GM19455 (cell line): ENCODE data around the gene TMEM17.

Source experiments
- ATAC-seq: cut with Tn5 transposase; IDR thresholded peaks from one replicate; pipeline ENCODE4 v1.9.1; 2021; ENCODE audit not compliant: unreplicated experiment

TMEM17 gene

GRCh38 chr2:62474176-62474575 lies 31.8 kb downstream of the TMEM17 start:
- ATAC-seq, result no peak

GRCh38 chr2:62473246-62473827 lies 32.7 kb downstream of the TMEM17 start:
- ATAC-seq, result no peak

GRCh38 chr2:62472312-62472711 lies 33.7 kb downstream of the TMEM17 start:
- ATAC-seq, result no peak

DNA sequence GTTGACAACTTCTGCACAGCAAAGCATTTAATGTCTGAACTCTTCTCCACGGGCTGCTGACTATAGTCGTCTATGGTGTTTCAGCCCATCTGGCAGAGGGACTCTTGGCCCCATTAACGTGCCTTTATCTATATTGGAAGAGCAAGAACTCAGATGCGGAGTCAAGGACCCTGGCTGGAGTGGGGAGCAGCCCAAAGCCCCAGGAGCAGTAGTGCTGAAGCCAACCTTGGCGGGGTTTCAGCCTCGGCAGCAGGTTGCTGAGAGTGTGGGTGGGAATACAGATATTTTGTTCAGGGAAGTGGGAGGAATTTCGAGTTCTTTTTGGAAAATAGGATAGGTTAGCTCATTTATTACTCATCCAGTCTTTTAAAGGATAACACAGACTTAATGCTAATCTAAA lies 34.2 kb downstream of the TMEM17 start:
- no peak for ATAC-seq

DNA sequence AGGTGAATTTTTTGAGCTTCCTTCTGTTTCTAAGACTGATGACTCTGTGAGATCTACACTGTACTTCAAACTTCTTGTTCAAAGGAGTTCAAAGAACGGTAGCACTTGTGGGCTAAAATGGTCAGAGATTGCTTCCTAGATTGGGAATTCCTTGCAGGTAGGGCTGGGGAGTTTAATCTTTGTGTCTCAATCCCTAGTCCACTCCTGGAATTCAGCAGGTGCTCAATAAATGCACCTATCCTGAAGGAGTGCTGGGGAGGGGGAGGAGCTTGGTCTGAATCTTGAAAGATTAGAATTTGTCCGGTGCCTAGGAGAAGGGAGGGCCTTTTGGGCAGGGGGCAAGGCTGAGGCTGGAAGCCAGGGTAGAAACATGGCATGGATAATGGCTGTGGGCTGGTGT lies 34.6 kb downstream of the TMEM17 start:
- ATAC-seq, result no peak

GRCh38 chr2:62469548-62469947 lies 36.4 kb downstream of the TMEM17 start:
- no peak for ATAC-seq

- no peak for ATAC-seq
Observed at GRCh38 chr2:62469114-62469513, 36.9 kb downstream of the TMEM17 start.

DNA sequence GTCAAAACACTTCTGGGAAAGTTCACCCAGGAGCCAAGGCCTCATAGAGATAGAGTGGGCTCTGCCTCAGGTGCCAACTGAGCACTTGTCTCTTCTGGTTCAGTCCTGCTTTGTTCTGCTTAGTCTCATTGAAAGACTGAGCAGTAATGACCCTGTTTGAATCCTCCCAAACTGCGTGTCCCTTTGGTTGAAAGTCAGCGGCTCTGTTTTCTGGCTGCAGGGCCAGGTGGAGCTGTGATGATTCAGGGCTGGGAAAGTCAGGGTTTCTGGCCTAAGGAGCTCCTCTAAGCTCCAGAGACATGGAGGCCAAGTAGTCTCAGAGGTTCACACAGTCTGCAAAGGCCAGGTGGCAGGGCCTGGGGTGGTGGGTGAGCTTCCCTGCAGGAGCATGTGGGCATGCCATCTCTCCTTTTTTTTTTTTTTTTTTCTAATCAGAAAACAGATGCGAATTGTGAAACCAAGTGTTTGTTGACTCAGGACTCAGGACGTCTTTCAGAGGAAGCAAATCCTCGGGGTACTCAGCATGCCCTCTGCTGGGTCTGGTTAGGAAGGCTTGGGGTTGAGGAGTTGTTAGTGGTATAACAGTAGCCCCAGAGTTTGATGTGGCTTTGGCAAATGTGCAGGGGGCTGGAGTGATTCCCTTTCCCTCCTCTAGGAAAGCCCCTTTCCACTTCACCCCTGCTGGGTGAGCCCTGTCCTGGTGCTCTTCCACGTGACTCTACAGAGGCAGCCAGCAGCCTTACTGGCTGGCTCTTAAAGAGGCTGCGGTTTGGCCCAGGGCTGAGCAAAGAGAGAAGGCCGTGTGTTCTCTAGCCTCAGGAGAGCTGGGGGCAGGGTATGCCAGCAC lies 38.3 kb downstream of the TMEM17 start:
- ATAC-seq, result no peak

DNA sequence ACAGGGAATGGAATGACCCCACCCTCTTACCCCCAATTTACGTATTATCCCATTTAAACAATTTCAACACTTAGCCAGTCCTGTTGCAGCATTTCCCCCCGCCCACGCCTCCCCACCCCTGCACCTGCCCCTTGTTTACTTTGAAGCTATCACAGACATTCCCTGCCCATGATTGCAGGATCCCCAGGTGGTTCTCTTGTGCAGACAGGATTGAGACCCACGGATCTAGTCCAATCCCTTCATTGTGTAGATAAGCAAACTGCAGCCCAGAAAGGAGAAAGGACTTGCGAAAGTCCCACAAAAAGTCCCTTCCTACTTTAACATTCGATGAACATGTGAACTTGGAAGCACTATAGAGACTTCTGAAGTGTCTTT lies 38.9 kb downstream of the TMEM17 start:
- ATAC-seq, result no peak

DNA sequence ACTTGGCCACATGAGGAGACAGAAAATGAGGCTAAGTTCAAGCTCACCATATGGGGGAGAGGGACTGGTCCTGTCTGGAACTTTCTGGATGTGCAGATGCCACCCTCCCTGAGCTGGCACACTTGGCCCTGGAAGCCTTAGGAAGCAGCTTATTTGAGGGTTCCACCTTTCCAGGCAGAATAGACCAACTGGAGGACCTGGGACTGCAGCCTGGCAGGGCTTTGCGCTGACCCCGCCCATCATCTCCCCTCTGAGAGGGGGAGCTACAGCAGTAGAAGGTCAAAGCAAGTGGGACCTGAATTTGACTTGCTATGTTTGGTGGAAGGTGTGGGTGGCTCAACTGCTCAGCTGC lies 39.5 kb downstream of the TMEM17 start:
- no peak for ATAC-seq

- ATAC-seq, result no peak
Observed at GRCh38 chr2:62465741-62466502, 40.1 kb downstream of the TMEM17 start.

DNA sequence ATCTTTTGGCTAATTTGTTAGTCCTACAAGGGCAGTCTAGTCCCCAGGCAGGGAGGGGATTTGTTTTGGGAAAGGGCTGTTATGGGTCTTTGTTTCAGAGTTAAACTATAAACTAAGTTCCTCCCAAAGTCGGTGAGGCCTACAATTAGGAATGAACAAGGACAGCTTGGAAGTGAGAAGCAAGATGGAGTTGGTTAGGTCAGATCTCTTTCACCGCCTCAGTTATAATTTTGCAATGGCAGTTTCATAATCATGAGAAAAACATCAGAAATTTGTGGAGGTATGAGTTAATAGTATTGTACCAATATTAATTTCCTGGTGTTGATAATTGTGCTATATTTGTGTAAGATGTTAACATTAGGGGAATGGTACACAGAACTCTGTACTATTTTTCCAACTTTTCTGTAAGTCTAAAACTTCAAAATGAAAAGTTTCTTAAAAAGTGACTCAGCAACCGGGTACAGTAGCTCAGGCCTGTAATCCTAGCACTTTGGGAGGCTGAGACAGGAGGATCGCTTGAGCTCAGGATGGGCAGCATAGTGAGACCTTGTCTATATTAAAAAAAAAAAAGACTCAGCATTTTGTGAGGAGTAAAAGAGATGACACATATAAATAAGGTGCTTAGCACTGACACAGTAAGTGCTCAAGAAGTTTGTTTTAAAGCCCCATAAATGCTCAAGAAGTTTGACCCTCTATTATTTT lies 40.8 kb downstream of the TMEM17 start:
- ATAC-seq, result no peak

DNA sequence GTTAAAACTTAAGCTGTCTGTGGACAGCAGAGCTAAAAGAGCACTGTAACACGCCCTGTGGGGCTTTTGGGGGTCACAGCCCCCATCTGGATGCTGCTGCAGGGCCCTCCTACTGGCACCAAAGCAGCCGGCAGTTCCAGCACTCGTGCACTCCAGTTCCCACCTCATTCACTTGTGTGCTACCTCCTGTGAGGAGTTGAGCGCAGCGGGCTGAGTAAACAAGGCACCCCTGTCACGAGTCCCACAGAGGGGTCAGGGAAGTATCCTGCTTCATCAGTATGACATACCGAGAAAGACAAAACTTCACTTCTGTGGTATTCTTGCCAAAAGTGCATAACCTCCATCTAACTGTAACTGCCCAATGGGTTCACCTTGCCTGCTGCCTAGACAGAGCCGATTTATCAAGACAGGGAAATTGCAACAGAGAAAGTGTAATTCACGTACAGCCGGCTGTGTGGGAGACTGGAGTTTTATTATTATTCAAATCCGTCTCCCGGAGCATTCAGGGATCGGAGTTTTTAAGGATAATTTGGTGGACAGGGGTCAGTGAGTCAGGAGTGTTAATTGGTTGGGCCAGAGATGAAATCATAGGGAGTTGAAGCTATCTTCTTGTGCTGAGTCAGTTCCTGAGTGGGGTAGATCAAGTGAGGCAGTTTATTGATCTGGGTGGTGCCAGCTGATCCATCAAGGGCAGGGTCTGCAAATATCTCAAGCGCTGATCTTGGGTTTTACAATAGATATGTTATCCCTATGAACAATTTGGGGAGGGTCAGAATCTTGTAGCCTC lies 41.6 kb downstream of the TMEM17 start:
- ATAC-seq, result no peak

- ATAC-seq, result no peak
Observed at GRCh38 chr2:62462211-62462610, 43.8 kb downstream of the TMEM17 start.

DNA sequence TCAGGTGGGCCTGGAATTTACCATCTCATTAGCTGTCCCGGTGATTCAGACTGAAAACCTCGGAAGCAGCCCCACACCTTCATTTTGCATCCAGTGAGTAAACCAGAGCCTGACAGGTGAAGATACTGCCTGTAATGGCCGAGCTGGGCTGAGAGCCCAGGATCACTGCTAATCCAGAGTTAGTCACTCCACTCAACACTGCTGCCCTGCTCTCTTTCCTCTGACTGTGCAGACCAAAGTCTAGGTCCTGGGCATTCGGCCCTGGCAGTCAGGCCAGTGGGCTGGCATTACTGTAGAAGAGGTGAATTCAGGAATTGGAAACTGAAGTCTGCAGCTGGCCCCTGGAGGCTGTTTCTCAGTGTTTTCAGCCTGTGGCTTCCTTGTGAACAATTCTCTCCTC lies 44.3 kb downstream of the TMEM17 start:
- no peak for ATAC-seq

- ATAC-seq, result no peak
Observed at GRCh38 chr2:62461017-62461553, 44.9 kb downstream of the TMEM17 start.

GRCh38 chr2:62460175-62460574 lies 45.8 kb downstream of the TMEM17 start:
- ATAC-seq, result no peak

DNA sequence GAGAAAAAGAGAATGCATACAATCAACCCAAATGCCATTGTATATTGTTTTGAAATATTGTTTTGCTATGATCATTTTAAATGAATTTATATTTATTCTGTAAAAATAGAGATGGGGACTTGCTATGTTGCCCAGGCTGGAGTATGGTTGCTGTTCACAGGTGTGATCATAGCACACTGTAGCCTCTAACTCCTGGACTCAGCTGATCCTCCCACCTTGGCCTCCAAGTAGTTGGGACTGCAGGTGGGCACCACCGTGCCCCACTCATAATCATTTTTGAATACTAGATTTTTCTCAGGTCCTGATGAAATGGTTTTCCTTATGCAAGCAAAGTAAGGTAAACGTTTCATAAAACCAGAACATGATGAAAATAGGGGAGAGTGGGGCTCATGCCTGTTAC lies 46.3 kb downstream of the TMEM17 start:
- ATAC-seq, result no peak

DNA sequence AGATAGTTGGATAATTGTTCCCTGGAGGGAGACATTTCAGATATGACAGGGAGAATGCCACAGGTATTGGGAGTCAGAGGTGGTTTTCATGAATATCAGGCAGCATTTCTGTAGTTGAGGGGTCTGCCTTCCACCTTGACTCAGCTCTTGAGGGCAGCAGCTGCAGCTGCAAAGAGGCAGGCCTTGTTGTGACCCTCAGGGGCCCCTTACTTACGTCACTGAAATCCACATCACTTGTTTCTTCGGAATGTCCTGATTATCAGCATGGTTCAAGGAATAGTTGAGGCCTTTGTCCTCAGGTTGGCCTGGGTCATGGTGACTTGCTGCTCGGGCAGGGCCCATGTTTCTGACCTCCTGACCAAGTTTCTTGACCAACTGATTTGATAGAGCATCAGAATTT lies 46.9 kb downstream of the TMEM17 start:
- no peak for ATAC-seq

DNA sequence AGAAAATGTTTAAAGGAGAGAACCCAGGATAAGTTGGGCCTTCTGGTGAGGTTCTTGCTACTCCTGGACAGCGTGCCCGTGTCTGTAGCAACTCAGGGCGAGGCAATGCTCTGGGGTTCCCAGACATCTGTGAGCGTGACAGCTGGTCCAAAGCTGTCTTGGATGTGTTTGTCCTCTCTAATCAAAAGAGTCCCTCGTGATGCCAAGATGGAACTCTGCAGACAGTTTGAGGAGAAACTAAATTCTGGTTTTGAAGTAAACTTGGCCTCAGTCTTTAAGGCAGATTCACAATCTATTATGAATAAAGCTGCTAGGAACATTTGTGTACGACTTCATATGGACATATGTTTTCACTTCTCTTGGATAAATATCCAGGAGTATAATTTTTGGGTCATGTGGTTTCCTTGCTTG lies 47.3 kb downstream of the TMEM17 start:
- ATAC-seq, result no peak
